Caco-2 (cell line): Measurements from ENCODE around the gene MACO1. TPM values are rescaled to one million over a fixed set of nuclear protein-coding genes. Genes with fewer than 3 reads are reported as not detected.
"Not testable (repeated sequence)": the region's sequence is repeated elsewhere in the genome, so short reads cannot be mapped to it uniquely, and the experiment has no call there.

Experiments
- BruUV-seq: library from RNA; stranded (reverse); fragments of 400-500 nt; replicated peaks from 2 replicates; lab custom pipeline; 2021; lab: Mats Ljungman, UMichigan
- CTCF ChIA-PET: fragments of 300-600 bp; sonication (Branson Sonifier 250); formaldehyde crosslinking; loops from one replicate; lab custom pipeline; 2022; ENCODE audit warnings: antibody characterized with exemption; lab: Charles Lee
- POLR2A ChIA-PET: fragments of 300-600 bp; sonication (Branson Sonifier 250); formaldehyde crosslinking; loops from one replicate; lab custom pipeline; 2022; ENCODE audit warnings: antibody characterized with exemption; lab: Charles Lee
- DNase-seq, 2 experiments: peaks; one replicate each; pipeline versions ENCODE4 v3.0.0 to v3.0.0-alpha.2; 2020 to 2022
- H3K27me3 ChIP-seq: replicated peaks from 2 replicates; pipeline ENCODE4 v1.6.0; 2011; ENCODE audit warnings: low read length; ENCODE audit not compliant: control insufficient read depth, insufficient read depth
- H3K36me3 ChIP-seq: 2 replicates; pipeline ENCODE4 v1.5.1; 2011; ENCODE audit warnings: low read length; ENCODE audit not compliant: control insufficient read depth, insufficient read depth
- H3K4me1 ChIP-seq: fragments of 250-450 bp; sonication (Bioruptor Pico); 2 replicates; pipeline ENCODE4 v1.5.1; 2020; ENCODE audit warnings: mild to moderate bottlenecking
- H3K4me3 ChIP-seq: 2 replicates; pipeline ENCODE4 v1.5.1; 2011; ENCODE audit warnings: low read depth, mild to moderate bottlenecking, control low read depth, low read length
- H3K9me3 ChIP-seq: fragments of 250-450 bp; sonication (Bioruptor Pico); 2 replicates; pipeline ENCODE4 v1.5.1; 2020; ENCODE audit warnings: mild to moderate bottlenecking, moderate library complexity
- H3K27ac Mint-ChIP-seq: one replicate; pipeline ENCODE4 v1.8.0; 2022; ENCODE audit warnings: mixed read lengths; ENCODE audit not compliant: unreplicated experiment
- H3K27me3 Mint-ChIP-seq: one replicate; pipeline ENCODE4 v1.8.0; 2022; ENCODE audit warnings: mixed read lengths; ENCODE audit not compliant: insufficient read depth, unreplicated experiment
- H3K36me3 Mint-ChIP-seq: one replicate; pipeline ENCODE4 v1.8.0; 2022; ENCODE audit warnings: mild to moderate bottlenecking, mixed read lengths; ENCODE audit not compliant: insufficient read depth, unreplicated experiment
- H3K4me1 Mint-ChIP-seq: one replicate; pipeline ENCODE4 v1.8.0; 2022; ENCODE audit warnings: low read depth, mixed read lengths; ENCODE audit not compliant: unreplicated experiment
- H3K4me3 Mint-ChIP-seq: one replicate; pipeline ENCODE4 v1.8.0; 2022; ENCODE audit warnings: mild to moderate bottlenecking, moderate library complexity, mixed read lengths; ENCODE audit not compliant: unreplicated experiment
- H3K9me3 Mint-ChIP-seq: one replicate; pipeline ENCODE4 v1.8.0; 2022; ENCODE audit warnings: mixed read lengths; ENCODE audit not compliant: unreplicated experiment
- intact Hi-C: fragments of 100-400 bp; cut with micrococcal nuclease; formaldehyde crosslinking; loops from one replicate; pipeline ENCODE4 v1.10.0; 2022; ENCODE audit not compliant: unreplicated experiment
- total RNA-seq: library from RNA; stranded (reverse); gene quantifications from 2 replicates; pipeline ENCODE4 v1.2.3, GENCODE V29; 2022
- TF ChIP-seq, protein P1 (sequence below), 2 experiments: fragments of 200-600 bp in 1 of 2; IDR thresholded peaks; 1 replicate in 1 of 2; 2 replicates in 1 of 2; pipeline versions ENCODE4 v1.5.1 to v1.8.0; 2011 to 2022; ENCODE audit warnings: antibody characterized with exemption in 1 of 2, control low read depth in 1 of 2, inconsistent platforms in 1 of 2, low read depth in 1 of 2, low read length in 1 of 2, mild to moderate bottlenecking in 1 of 2, moderate library complexity in 1 of 2; ENCODE audit not compliant: insufficient read depth in 1 of 2, severe bottlenecking in 1 of 2, unreplicated experiment in 1 of 2

The MACO1 gene
- total RNA-seq, 1 experiment from 2014 or later: 16.8 TPM

DNA sequence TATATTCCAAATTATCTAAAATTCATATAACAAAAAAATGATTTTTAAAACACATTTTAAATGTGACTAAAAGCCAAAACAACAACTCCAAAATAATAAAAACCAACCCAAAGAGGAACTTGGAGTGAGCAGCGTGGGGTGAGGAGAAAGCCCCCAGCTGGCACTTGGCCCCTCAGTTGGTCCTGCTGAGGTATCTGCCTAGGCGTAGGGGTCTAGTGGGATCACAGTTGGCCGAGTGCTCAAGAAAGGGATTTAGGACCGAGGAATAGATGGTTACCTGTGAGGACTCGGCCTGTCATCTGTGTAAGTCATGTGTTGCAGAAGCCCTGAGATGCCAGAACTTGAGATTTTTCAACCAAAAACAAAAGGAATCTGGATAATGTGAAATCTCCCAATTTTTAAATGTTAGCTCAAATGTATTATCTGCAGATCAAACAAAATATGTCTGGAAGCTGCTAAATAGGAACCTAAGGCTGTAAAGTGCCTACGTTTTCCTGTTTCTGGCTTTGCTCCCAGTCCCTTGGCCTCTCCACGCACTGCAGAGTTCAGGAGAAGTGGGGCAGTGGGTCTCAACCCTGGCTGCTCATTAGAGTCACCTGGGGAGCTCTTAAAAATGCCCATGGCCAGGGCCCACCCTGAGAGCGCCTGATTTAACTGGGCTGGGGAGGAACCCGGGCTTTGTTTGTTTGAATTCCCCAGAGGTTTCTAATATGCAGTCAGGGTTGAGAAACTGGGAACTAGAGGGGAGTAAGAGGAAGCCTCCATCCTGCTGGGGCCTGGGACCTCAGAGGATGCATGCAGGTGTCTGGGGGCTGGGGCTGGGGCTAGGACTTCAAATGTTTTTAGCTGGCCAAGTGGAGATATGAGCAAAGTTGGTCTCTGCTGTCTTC, 74.3 kb downstream of the MACO1 start:
- ChIA-PET POLR2A (interaction anchor here (0.6 kb wide), 1 partner anchor 493 kb away, joined by 4 read pairs; the partner anchor contains the start of gene PAFAH2), CTCF (interaction anchor here (1.3 kb wide), 1 partner anchor 16 kb away, joined by 12 read pairs; no protein-coding TSS in a partner anchor)
- H3K9me3 Mint-ChIP-seq: no peaks in the 10 kb centered on the region
- H3K27me3 ChIP-seq: no peaks in the 10 kb centered on the region
- H3K4me3 ChIP-seq: no peak overlapping the region
- no peaks in the 10 kb centered on the region for H3K36me3 Mint-ChIP-seq
- intact Hi-C loops: loop anchor here (1.0 to 10.0 kb wide), 2 partner anchors 15 to 70 kb away; partner anchors contain the start of gene MACO1
- peaks cover 16% of the 10 kb centered on the region for H3K4me1 Mint-ChIP-seq
- TF ChIP-seq, protein P1, sequence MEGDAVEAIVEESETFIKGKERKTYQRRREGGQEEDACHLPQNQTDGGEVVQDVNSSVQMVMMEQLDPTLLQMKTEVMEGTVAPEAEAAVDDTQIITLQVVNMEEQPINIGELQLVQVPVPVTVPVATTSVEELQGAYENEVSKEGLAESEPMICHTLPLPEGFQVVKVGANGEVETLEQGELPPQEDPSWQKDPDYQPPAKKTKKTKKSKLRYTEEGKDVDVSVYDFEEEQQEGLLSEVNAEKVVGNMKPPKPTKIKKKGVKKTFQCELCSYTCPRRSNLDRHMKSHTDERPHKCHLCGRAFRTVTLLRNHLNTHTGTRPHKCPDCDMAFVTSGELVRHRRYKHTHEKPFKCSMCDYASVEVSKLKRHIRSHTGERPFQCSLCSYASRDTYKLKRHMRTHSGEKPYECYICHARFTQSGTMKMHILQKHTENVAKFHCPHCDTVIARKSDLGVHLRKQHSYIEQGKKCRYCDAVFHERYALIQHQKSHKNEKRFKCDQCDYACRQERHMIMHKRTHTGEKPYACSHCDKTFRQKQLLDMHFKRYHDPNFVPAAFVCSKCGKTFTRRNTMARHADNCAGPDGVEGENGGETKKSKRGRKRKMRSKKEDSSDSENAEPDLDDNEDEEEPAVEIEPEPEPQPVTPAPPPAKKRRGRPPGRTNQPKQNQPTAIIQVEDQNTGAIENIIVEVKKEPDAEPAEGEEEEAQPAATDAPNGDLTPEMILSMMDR (IDR thresholded peaks at IDR 0.05; ENCODE audit: insufficient read depth in 1 of 2, low read depth in 1 of 2, low read length in 1 of 2, severe bottlenecking in 1 of 2, unreplicated experiment in 1 of 2): no peak
- no peak overlapping the region for H3K27ac Mint-ChIP-seq
- H3K4me3 Mint-ChIP-seq: no peak overlapping the region
- no peaks in the 10 kb centered on the region for H3K9me3 ChIP-seq
- BruUV-seq: no TSS peak
- no peak for DNase-seq
- H3K4me1 ChIP-seq: peaks cover 20% of the 10 kb centered on the region
- H3K27me3 Mint-ChIP-seq: no peaks in the 10 kb centered on the region
- no peaks in the 10 kb centered on the region for H3K36me3 ChIP-seq

DNA sequence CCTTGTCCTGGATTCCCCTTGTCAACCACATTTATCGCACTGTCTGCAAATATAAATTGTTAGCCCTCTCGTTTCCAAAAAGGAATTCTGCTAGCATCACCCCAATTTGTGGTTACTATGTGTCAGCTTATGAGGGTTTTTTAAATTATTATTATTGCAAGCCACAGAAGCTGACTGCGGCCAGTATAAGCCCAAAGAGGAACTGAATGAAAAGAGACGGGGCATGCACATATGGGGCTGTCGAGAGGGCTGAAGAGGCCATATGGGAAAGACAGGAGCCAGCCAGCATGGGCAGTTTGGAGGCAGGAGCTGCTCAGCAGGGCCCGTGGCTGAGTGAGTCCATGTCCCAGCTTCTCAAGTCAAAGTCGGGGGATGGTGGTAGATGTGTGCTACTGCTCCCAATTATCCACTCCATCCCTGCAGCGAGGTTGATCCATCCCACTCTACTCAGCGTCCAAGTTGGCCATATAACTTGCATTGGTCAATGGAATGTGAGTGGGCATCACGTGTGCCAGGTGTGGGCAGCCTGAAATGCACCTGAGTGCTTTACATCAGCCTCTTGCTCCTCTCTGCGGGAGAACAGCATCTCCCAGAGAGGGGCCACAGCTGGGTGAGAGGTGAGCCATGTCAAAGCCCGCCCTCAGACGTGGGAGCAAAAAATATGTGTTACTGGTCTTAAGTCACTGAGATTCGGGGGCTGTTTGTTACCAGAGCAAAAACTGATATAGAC, 75.1 kb downstream of the MACO1 start:
- Histone ChIP-seq H3K9me3 (no peaks in the 10 kb centered on the region), H3K36me3 (no peaks in the 10 kb centered on the region), H3K27me3 (no peaks in the 10 kb centered on the region), H3K4me3 (no peak overlapping the region), H3K4me1 (peaks cover 15% of the 10 kb centered on the region)
- ChIA-PET CTCF (no interaction called here), POLR2A (interaction anchor here (0.6 kb wide), 1 partner anchor 492 kb away, joined by 4 read pairs; the partner anchor contains the start of gene PAFAH2)
- Mint-ChIP-seq H3K27ac (peak overlapping the region; percentile 79), H3K27me3 (no peaks in the 10 kb centered on the region), H3K9me3 (no peaks in the 10 kb centered on the region), H3K4me1 (peaks cover 10% of the 10 kb centered on the region), H3K4me3 (peak overlapping the region; percentile 74), H3K36me3 (no peaks in the 10 kb centered on the region)
- BruUV-seq: no TSS peak
- TF ChIP-seq, protein P1 (IDR thresholded peaks at IDR 0.05; ENCODE audit: insufficient read depth in 1 of 2, low read depth in 1 of 2, low read length in 1 of 2, severe bottlenecking in 1 of 2, unreplicated experiment in 1 of 2): no peak
- no peak for DNase-seq
- intact Hi-C loops: loop anchor here (10.0 kb wide), 1 partner anchor 71 kb away; the partner anchor contains the start of gene MACO1

DNA sequence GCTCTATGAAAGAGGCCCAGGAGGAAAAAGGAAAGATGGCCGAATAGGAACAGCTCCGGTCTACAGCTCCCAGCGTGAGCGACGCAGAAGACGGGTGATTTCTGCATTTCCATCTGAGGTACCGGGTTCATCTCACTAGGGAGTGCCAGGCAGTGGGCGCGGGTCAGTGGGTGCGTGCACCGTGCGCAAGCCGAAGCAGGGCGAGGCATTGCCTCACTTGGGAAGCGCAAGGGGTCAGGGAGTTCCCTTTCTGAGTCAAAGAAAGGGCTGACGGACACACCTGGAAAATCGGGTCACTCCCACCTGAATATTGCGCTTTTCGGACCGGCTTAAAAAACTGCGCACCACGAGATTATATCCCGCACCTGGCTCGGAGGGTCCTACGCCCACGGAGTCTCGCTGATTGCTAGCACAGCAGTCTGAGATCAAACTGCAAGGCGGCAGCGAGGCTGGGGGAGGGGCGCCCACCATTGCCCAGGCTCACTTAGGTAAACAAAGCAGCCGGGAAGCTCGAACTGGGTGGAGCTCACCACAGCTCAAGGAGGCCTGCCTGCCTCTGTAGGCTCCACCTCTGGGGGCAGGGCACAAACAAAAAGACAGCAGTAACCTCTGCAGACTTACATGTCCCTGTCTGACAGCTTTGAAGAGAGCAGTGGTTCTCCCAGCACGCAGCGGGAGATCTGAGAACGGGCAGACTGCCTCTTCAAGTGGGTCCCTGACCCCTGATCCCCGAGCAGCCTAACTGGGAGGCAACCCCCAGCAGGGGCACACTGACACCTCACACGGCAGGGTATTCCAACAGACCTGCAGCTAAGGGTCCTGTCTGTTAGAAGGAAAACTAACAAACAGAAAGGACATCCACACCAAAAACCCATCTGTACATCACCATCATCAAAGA, 76.1 kb downstream of the MACO1 start:
- H3K36me3 ChIP-seq, POLR2A ChIA-PET, H3K4me1 ChIP-seq, CTCF ChIA-PET, BruUV-seq, H3K27me3 Mint-ChIP-seq, H3K9me3 Mint-ChIP-seq, H3K9me3 ChIP-seq, H3K27me3 ChIP-seq, H3K4me1 Mint-ChIP-seq, H3K36me3 Mint-ChIP-seq: not testable (repeated sequence)
- H3K4me3 ChIP-seq: 0 out of 2 replicates have a peak overlapping the region, but pooled peaks have one; percentile 20
- intact Hi-C loops: loop anchor here (10.0 kb wide), 1 partner anchor 72 kb away; the partner anchor contains the start of gene MACO1
- DNase-seq: peak; percentile 60 to 68
- peak overlapping the region; percentile 74 for H3K4me3 Mint-ChIP-seq
- H3K27ac Mint-ChIP-seq: peak overlapping the region; percentile 79
